Prostate gland (tissue), 2 donors: ENCODE results near the gene CELF6.

Experiments
- POLR2A ChIP-seq: fragments of 450-650 bp; IDR thresholded peaks from one replicate; pipeline ENCODE4 v1.6.1; 2016; ENCODE audit warnings: antibody characterized with exemption, mild to moderate bottlenecking
- TF ChIP-seq, protein P1 (sequence below), 4 experiments: fragments of 200-600 bp in 2 of 4; fragments of 450-650 bp in 2 of 4; sonication (generic) in 2 of 4; IDR thresholded peaks; 1 replicate in 3 of 4; 2 replicates in 1 of 4; pipeline ENCODE4 v1.5.1; 2016 to 2019; ENCODE audit warnings: antibody characterized with exemption in 4 of 4, mild to moderate bottlenecking in 2 of 4, moderate library complexity in 2 of 4

GRCh38 chr15:72334842-72335241 is 14.9 kb upstream of the CELF6 start:
- TF ChIP-seq, protein P1, sequence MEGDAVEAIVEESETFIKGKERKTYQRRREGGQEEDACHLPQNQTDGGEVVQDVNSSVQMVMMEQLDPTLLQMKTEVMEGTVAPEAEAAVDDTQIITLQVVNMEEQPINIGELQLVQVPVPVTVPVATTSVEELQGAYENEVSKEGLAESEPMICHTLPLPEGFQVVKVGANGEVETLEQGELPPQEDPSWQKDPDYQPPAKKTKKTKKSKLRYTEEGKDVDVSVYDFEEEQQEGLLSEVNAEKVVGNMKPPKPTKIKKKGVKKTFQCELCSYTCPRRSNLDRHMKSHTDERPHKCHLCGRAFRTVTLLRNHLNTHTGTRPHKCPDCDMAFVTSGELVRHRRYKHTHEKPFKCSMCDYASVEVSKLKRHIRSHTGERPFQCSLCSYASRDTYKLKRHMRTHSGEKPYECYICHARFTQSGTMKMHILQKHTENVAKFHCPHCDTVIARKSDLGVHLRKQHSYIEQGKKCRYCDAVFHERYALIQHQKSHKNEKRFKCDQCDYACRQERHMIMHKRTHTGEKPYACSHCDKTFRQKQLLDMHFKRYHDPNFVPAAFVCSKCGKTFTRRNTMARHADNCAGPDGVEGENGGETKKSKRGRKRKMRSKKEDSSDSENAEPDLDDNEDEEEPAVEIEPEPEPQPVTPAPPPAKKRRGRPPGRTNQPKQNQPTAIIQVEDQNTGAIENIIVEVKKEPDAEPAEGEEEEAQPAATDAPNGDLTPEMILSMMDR (IDR thresholded peaks at IDR 0.05), result no peak
- TF ChIP-seq POLR2A, result no peak
